Right lobe of liver (tissue), 6 donors: ENCODE data around the gene MIAT. TPM values are rescaled to one million over a fixed set of nuclear protein-coding genes. Genes with fewer than 3 reads are reported as not detected.

Experiments
- ATAC-seq, 4 donors: fragments of 200-7000 bp; cut with Tn5 transposase; one replicate each; pipeline ENCODE4 v1.9.1; 2020; ENCODE audit warnings: mild to moderate bottlenecking in 4 of 4, moderate library complexity in 4 of 4
- DNase-seq, 3 donors: peaks; one replicate each; pipeline ENCODE4 v3.0.0-alpha.2; 2020
- H3K27ac ChIP-seq, 3 donors: fragments of 200-600 bp; one replicate each; pipeline ENCODE4 v1.8.0; 2022
- H3K27me3 ChIP-seq, 2 donors: fragments of 200-600 bp; one replicate each; pipeline ENCODE4 v1.8.0; 2022
- H3K36me3 ChIP-seq, 4 donors: fragments of 200-600 bp; sonication (generic) in 1 of 4; one replicate each; pipeline versions ENCODE4 v1.5.1 to v1.8.0; 2017 to 2022; ENCODE audit warnings: control low read depth in 1 of 4
- H3K4me1 ChIP-seq, 4 donors: fragments of 200-600 bp; sonication (generic) in 1 of 4; one replicate each; pipeline versions ENCODE4 v1.5.1 to v1.8.0; 2017 to 2022; ENCODE audit warnings: control low read depth in 1 of 4
- H3K4me3 ChIP-seq, 3 donors: fragments of 200-600 bp; one replicate each; pipeline ENCODE4 v1.8.0; 2022
- H3K9me3 ChIP-seq, 4 donors: fragments of 200-600 bp; sonication (generic) in 1 of 4; one replicate each; pipeline versions ENCODE4 v1.5.1 to v1.8.0; 2017 to 2022; ENCODE audit warnings: control low read depth in 1 of 4
- POLR2A ChIP-seq: fragments of 450-650 bp; IDR thresholded peaks from one replicate; pipeline ENCODE4 v1.6.1; 2017; ENCODE audit warnings: antibody characterized with exemption, mild to moderate bottlenecking
- WGBS: methylation state at CpG from one replicate; pipeline ENCODE4 v1.1.6; 2018; ENCODE audit warnings: low coverage, low lambda C conversion rate; ENCODE audit not compliant: insufficient coverage; ENCODE audit errors: missing lambda C conversion rate; 5-methylcytosine and 5-hydroxymethylcytosine counted together
- intact Hi-C, 2 donors: fragments of 100-400 bp; cut with DNase I; formaldehyde crosslinking; loops; one replicate each; pipeline versions ENCODE4 v1.11.2 to v1.14.1; 2022
- long read RNA-seq: library from polyadenylated mRNA; unstranded; transcript quantifications from one replicate; pipeline ENCODE4 v2.0.0, GENCODE V29; 2019
- total RNA-seq, 6 experiments: library from RNA; depleted of rRNA in 2 of 6; stranded (reverse); fragments of >200 nt in 2 of 6; fragmentation: NEBNext Ultra II Directional in 3 of 6; extraction: Animal tissue kit (Norgen Biotek cat#: 25700) in 3 of 6; gene quantifications; one replicate each; pipeline versions ENCODE4 v1.1.0 to v1.2.4, GENCODE V29; 2016 to 2023
- TF ChIP-seq, protein P1 (sequence below), 4 donors: fragments of 200-600 bp in 3 of 4; fragments of 450-650 bp in 1 of 4; IDR thresholded peaks; one replicate each; pipeline versions ENCODE4 v1.5.1 to v1.8.0; 2016 to 2022; ENCODE audit warnings: antibody characterized with exemption in 4 of 4, mild to moderate bottlenecking in 2 of 4
- donor health status: DM: no; HTN: yes; CAD: no.
- donor health status: DM: no; HTN: no; CAD: no.
- donor health status: DM: no; HTN: no; CAD: no.
- donor health status: DM: no; HTN: yes; CAD: no.
- donor health status: DM: no; HTN: yes; CAD: no.

The MIAT gene
- 1 to 10 TPM in 1 of 6 experiments, under 1 TPM in 5; 0.19 to 3.2 (median 0.47) TPM for total RNA-seq
- long read RNA-seq, result 0 reads

GRCh38 chr22:26656891-26657851, at the start of gene MIAT:
MIAT (plus strand) TSS chr22:26657588.
- intact Hi-C loops, result loop anchor here in 1 of 2 donors (10.0 kb wide), 1 partner anchor 282 kb away; no protein-coding TSS in a partner anchor

GRCh38 chr22:26608129-26608528, 49.3 kb upstream of the MIAT start:
- no peaks in the 10 kb centered on the region for H3K9me3 ChIP-seq
- H3K4me3 ChIP-seq, result no peak overlapping the region
- TF ChIP-seq POLR2A, result no peak
- TF ChIP-seq, protein P1, sequence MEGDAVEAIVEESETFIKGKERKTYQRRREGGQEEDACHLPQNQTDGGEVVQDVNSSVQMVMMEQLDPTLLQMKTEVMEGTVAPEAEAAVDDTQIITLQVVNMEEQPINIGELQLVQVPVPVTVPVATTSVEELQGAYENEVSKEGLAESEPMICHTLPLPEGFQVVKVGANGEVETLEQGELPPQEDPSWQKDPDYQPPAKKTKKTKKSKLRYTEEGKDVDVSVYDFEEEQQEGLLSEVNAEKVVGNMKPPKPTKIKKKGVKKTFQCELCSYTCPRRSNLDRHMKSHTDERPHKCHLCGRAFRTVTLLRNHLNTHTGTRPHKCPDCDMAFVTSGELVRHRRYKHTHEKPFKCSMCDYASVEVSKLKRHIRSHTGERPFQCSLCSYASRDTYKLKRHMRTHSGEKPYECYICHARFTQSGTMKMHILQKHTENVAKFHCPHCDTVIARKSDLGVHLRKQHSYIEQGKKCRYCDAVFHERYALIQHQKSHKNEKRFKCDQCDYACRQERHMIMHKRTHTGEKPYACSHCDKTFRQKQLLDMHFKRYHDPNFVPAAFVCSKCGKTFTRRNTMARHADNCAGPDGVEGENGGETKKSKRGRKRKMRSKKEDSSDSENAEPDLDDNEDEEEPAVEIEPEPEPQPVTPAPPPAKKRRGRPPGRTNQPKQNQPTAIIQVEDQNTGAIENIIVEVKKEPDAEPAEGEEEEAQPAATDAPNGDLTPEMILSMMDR (IDR thresholded peaks at IDR 0.05), result no peak
- no peaks in the 10 kb centered on the region for H3K36me3 ChIP-seq
- H3K27ac ChIP-seq, result no peak overlapping the region
- ATAC-seq (no peak), DNase-seq (no peak)
- 34% methylated on average over 2 of the region's 2 CpGs for WGBS
- H3K4me1 ChIP-seq, result no peaks in the 10 kb centered on the region
- no peaks in the 10 kb centered on the region for H3K27me3 ChIP-seq
- intact Hi-C loops, result no loop called here

More at GRCh38 chr22:26656891-26657851, at the start of gene MIAT:
- DNase-seq, result peak in 1 of 3 donors; percentile 36
- H3K4me1 ChIP-seq, result peaks cover 0 to 5% (median 0%) of the 10 kb centered on the region in 4 donors
- TF ChIP-seq, protein P1 (IDR thresholded peaks at IDR 0.05), result no peak
- TF ChIP-seq POLR2A, result no peak
- peak; percentile 30 to 50 (median 42) for ATAC-seq
- no peaks in the 10 kb centered on the region for H3K36me3 ChIP-seq
- peak within 1 kb of the TSS in 1 of 3 donors; percentile 20 for H3K4me3 ChIP-seq
- 5% methylated on average over 19 of the region's 62 CpGs for WGBS
- peaks cover 9 to 25% of the 10 kb centered on the region in 2 donors for H3K27me3 ChIP-seq
- H3K9me3 ChIP-seq, result no peaks in the 10 kb centered on the region
- H3K27ac ChIP-seq, result no peak within 1 kb of the TSS

GRCh38 chr22:26609287-26609686, 48.1 kb upstream of the MIAT start:
- Histone ChIP-seq H3K27me3 (no peaks in the 10 kb centered on the region), H3K4me3 (no peak overlapping the region), H3K27ac (no peak overlapping the region), H3K36me3 (no peaks in the 10 kb centered on the region), H3K4me1 (no peaks in the 10 kb centered on the region), H3K9me3 (no peaks in the 10 kb centered on the region)
- TF ChIP-seq, protein P1 (IDR thresholded peaks at IDR 0.05), result no peak
- TF ChIP-seq POLR2A, result no peak
- 75% methylated on average over 2 of the region's 2 CpGs for WGBS
- intact Hi-C loops, result no loop called here
- ATAC-seq, result no peak
- no peak for DNase-seq

DNA sequence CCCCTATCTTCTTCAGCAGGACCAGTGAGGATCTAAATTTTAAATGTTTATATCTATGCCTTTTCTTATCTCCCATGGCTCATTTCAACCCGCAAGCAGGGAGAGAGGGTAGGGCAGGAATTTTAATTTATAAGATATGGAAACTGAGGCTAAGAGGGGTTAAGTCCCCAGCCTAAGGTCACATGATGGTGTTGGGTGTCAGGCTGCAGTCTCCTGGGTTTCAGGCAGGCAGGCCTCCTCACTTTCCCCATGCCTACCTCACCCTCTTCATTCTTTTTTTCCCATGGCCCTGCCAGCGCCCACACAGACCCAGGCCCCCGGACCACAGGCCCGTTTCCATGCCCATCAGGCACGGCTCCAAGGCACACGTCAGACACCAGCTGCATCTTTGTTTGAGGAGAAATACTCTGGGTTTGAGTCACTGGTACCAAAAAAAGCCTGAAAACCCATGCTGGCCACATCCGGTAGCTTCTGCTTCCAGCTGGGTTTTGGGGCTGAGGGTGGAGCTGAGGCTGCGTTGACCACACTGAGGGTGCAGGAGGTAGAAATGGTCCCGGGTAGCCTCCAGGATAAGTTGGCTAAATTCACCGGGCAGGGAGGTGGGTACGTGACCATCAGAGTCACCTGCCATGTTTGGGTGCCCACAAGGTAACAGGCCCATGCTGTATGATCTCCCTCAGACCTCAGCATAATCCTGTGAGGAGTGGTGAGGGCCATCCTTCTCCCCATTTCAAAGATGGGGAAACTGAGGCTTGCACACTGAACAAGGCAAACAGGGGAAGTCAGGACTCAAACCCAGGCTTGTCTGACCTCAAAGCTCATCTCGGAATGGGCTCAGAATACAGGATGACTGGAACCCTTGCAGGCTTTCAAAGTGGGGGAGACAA, 47.1 kb upstream of the MIAT start:
- Histone ChIP-seq H3K36me3 (no peaks in the 10 kb centered on the region), H3K27ac (no peak overlapping the region), H3K9me3 (no peaks in the 10 kb centered on the region), H3K4me3 (no peak overlapping the region), H3K27me3 (no peaks in the 10 kb centered on the region), H3K4me1 (no peaks in the 10 kb centered on the region)
- ATAC-seq (peak in 2 of 4 donors; percentile 14 to 30), DNase-seq (no peak)
- TF ChIP-seq POLR2A, result no peak
- TF ChIP-seq, protein P1 (IDR thresholded peaks at IDR 0.05), result no peak
- 67% methylated on average over 5 of the region's 12 CpGs for WGBS
- intact Hi-C loops, result no loop called here
